GM20000 (cell line): ENCODE data around the gene CD3G.

ENCODE experiments used
- DNase-seq: peaks from one replicate; pipeline ENCODE4 v3.0.0; 2012; ENCODE audit warnings: low spot score
- TF ChIP-seq, protein P1 (sequence below): IDR thresholded peaks from 2 replicates; pipeline ENCODE4 v1.5.1; 2012; ENCODE audit warnings: mild to moderate bottlenecking, control low read depth; ENCODE audit errors: extremely low read depth, missing control alignments

The CD3G gene

DNA sequence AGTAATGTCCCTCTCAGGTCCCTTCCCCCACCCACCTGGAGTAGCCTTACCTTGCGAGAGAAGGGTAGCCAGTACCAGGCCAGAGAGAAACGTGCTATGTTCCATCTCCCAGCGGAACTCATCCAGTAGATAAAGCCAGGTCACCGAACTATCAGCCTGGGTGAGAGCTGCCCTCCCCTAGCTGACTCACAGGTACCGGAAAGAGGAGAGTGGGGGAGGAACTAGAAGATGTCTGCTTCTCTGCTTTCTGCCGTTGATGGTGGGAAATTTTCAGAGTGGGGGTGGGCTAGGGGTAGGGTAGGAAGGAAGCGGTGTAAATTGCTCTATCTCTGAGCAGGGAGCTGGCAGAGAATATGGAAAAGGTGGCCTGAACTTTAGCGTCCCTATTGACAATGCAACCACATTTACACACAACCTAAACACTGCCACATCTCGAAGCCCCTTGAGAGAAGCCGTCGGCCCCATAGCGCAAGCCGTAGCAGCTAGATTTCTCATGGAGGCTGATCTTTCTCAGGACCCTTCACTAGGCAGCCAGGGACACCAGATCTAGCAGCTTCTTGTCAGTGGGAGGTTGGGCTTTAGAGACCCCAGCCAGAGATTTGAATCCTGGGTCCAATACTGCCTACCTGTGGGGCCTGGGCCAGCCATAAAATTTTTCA, 1.5 kb upstream of the CD3G start, which contains the start of gene CD3D:
TSS of gene CD3D (minus strand) at position 203 of the 659 bp plus-strand sequence. CDS start at position 105, 98 bp downstream.
- no peak for DNase-seq
- TF ChIP-seq, protein P1, sequence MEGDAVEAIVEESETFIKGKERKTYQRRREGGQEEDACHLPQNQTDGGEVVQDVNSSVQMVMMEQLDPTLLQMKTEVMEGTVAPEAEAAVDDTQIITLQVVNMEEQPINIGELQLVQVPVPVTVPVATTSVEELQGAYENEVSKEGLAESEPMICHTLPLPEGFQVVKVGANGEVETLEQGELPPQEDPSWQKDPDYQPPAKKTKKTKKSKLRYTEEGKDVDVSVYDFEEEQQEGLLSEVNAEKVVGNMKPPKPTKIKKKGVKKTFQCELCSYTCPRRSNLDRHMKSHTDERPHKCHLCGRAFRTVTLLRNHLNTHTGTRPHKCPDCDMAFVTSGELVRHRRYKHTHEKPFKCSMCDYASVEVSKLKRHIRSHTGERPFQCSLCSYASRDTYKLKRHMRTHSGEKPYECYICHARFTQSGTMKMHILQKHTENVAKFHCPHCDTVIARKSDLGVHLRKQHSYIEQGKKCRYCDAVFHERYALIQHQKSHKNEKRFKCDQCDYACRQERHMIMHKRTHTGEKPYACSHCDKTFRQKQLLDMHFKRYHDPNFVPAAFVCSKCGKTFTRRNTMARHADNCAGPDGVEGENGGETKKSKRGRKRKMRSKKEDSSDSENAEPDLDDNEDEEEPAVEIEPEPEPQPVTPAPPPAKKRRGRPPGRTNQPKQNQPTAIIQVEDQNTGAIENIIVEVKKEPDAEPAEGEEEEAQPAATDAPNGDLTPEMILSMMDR = no peak

DNA sequence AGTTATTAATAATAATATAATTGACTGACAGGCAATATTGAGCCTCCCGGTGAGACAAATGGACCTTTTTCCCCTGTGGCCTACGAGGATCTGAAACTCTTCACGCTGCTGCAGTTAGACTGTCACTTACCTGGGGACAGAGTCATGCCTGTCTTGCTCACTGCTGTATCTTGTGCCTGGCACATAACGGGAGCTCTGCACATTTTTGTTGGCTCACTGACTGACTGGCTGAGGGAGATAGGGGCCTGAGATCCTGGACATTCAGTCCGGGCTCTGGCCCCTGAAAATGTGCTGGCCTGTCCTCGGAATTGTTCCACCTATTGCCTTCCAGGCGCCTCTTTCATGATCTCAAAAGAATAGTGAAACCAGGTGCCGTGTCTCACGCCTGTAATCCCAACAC, 896 bp upstream of the CD3G start:
- DNase-seq = no peak
- TF ChIP-seq, protein P1 = no peak

DNA sequence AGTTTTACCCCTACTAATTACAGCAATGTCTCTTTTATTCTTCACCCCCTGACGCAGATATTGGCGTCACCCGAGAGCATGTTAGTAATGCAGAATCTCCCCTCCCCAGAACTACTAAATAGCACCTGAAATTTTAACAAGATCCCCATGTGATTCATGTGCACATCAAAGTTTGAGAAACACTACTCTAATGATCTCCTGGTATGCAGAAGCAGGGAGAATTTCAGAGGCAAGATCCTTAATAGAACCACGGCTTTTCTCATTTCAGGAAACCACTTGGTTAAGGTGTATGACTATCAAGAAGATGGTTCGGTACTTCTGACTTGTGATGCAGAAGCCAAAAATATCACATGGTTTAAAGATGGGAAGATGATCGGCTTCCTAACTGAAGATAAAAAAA, 5.3 kb downstream of the CD3G start:
- TF ChIP-seq, protein P1 = no peak
- no peak for DNase-seq

DNA sequence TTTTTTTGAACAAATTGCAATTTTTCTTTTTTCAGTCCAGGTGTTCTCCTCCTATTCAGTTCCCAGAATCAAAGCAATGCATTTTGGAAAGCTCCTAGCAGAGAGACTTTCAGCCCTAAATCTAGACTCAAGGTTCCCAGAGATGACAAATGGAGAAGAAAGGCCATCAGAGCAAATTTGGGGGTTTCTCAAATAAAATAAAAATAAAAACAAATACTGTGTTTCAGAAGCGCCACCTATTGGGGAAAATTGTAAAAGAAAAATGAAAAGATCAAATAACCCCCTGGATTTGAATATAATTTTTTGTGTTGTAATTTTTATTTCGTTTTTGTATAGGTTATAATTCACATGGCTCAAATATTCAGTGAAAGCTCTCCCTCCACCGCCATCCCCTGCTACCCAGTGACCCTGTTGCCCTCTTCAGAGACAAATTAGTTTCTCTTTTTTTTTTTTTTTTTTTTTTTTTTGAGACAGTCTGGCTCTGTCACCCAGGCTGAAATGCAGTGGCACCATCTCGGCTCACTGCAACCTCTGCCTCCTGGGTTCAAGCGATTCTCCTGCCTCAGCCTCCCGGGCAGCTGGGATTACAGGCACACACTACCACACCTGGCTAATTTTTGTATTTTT, 9.1 kb downstream of the CD3G start:
- DNase-seq = no peak
- TF ChIP-seq, protein P1 = no peak

DNA sequence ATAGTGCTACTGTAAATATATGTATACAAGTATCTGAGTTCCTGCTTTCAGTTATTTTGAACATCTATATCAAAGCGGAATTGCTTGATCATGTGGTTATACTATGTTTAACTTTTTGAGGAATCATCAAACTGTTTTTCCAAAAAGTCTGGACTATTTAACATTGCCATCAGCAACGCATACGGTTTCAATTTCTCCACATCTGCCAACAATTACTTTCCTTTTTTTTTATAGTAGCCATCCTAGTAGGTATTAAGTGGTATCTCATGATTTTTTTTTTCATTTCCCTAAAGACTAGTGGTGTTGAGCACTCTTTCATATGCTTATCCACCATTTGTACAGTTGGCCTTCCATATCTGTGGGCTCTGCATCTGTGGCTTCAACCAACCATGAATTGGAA, 13.9 kb downstream of the CD3G start:
- TF ChIP-seq, protein P1 = no peak
- no peak for DNase-seq

DNA sequence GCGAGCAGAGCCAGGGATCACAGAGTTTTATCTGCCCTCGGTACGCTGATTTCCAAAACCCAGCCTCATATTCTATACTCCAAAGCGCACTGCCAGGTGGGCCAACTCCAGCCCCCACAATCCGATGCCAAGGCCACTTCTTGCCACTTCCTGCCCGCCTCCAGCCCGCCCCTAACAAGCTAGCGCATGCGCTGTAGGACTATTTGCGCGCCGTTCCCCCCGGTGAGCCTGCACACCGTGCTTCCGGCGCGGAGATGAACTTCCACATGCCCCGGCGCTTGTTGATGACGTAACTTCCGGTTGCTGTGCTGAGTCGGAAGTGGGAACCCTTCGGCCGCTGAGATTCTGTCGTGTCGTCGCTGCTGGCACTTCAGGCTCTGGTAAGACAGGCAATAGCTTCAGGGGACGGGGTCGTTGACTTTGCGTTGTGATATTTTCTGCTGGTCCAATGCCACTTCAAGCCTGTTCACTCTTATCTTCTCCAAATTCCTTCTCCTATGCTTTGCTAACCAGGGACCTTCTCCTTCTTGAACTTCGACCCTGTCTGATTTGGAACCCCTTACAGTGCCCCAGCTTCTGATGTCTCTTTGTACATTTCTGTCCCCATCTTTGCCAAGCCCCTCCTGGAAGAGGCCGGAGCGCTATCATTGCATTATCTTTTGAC, 15.3 kb downstream of the CD3G start, which contains the start of gene UBE4A:
TSS of gene UBE4A (plus strand) at position 306 of the 664 bp plus-strand sequence. CDS start 5,481 bp downstream, outside the sequence.
- peak; percentile 86 for DNase-seq
- TF ChIP-seq, protein P1 = no peak
